Stimulated activated CD4-positive, alpha-beta T cell treated with anti-CD3 and anti-CD28 coated beads, Interleukin-15, amount 100 ng/mL, for 1 hour (primary cell): Measurements from ENCODE around the gene RBBP7.
A peak's percentile ranks its signal among the peaks of the same experiment; 100 is the strongest.

Experiments used
- DNase-seq, 2 donors: peaks; one replicate each; pipeline ENCODE4 v3.0.0-alpha.2; 2020; ENCODE audit warnings: low read depth in 1 of 2, low spot score in 1 of 2

RBBP7 gene

DNA sequence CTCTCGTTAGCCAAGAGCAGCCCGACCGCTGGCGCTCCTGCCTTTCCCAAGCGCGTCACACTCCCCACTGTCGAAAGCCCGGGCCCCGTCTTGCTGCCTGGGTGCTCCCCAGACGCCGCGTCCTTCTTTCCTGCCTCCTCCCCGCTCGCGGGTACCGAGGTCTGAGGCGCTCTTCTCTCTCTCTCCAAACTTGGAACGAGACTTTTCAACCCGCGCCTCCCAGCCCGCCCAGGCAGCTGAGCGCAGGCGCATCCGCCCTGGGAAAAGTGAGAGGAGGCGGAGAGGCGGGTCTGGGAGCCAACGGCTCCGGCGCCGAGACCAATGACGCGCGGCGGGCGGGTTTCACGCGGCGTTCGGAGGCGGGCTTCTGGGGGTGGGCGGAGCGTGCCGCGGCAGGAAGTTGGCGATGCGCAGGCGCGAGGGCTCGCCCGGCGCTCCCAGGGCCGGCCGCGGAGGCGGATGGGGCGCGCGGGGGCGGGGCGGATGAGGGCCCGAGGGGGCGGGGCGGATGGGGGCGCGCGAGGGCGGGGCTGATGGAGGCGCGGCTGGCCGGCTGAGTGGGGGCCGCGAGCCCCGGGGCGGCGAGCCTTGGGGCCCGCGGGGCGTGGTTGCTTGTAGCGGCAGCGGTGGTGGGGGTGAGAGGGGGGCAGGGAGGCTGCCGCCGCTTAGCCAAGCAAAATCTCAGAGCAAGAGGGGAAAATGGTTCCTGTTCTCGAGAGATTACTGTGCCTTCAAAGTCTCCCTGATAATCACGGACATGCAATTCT, at the start of gene RBBP7:
TSS of gene RBBP7 (minus strand) at position 268 of the 767 bp plus-strand sequence. CDS start 309 bp downstream, outside the sequence.
- peak; percentile 81 to 86 for DNase-seq

DNA sequence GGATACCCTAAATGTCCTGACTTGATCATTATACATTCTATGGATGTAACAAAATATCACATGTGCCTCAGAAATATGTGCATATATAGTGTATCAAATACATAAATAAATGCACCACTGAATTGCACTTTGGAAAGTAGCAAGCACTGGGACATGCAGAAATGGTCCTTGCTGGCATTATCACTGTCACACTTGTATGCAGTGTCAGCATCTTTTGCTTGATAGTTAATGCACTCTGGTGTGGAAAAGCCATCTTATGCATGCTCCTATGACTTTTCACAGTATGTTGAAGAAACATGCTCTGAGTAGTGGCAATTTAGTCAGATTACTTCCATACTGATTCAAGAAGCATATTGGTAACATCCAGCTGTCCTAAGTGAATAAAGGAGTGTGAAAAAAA, 48.8 kb upstream of the RBBP7 start:
- DNase-seq: no peak

DNA sequence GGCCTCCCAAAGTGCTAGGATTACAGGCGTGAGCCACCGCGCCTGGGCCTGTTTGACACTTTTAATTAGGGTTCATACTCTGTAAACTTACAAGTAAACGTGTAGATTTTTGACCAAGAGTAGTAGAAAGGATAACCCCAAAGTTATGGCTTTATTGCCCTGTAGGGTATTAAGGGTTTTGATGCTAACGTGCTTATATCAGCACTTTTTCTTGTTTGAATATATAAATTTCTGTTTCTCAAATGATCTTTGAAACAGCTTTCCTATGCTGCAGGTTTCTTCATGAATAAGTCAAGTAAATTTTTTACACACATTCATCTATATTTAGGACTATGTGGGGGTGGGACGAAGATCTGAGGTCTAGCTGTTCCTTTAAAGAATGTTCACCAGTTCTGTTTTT, 47.0 kb upstream of the RBBP7 start:
- DNase-seq: no peak

DNA sequence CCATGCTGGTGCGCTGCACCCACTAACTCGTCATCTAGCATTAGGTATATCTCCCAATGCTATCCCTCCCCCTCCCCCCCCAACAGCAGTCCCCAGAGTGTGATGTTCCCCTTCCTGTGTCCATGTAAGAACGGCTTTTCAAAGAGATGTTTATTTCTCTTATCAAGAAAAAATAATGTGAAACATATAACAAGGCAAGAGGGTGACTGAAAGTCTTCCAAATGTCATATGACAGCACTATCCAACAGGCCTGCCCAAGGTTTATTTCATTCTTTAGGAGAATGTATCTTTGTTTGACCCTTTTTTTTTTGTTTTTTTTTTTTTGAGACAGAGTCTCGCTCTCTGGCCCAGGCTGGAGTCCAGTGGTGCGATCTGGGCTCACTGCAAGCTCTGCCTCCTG, 46.4 kb upstream of the RBBP7 start:
- no peak for DNase-seq

DNA sequence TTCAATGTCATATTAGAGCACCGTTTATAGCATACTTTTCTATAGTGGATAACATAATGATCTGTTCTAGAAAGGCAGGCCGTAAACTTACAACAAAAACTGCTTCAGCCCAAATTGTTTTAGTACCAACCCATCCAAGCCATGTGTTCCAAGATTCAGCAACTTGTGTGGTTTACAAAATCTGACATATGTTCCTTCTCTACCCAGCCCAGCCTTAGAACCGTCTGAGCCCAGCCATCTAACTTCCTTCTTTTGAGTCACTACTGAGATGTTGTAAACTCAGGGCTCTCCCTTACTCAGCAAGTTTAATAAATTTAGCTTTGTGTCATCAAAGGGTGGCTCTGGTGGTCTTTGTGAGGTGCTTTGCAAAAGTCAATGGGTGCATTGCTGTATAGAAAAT, 43.9 kb upstream of the RBBP7 start:
- no peak for DNase-seq

DNA sequence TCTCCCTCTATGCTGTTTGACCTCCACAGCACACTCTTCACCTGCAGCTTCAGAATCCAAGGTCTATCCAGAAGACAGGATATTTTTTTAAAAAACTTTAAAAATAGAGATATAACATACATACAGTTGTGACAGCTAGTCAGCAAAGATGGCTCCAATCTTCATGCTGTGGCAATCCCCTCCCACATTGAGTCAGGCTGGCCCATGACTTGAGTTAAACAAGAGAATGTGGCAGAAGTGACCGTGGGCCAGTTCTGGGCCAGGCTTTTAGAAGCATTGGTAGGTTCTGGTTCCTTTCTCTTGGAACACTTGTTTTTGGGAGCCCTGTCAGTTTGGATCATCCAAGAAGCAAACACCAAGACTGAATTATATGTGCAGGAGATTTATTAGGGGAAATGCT, 40.2 kb upstream of the RBBP7 start:
- DNase-seq: no peak

DNA sequence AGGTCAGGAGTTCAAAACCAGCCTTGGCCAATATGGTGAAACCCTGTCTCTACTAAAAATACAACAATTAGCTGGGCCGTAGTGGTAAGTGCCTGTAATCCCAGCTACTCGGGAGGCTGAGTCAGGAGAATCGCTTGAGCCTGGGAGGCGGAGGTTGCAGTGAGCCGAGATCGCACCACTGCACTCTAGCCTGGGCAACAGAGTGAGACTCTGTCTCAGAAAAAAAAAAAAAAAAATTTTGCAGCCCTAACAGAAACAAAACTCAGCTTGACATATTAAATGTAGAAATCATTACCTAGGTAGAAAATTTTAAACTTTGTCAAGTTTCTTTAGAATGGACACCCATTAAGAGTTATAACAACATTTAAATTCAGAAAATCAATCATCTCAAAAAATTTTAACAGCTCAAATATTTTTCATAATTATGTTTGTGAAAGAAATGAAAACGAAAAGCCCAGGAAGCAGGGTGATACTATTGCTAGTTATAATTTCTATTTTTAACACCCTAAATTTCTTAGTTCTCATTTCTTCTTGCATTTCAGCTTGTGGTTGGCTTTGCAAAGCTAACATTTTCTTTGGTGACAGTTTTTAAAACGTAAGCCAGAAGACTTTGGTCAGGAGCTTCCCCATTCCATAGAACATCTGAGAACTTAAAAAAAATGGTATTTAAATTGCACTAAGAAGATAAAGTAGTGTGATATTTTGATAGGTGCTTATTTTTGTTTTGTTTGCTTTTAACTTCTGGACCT, 33.3 kb upstream of the RBBP7 start:
- DNase-seq: no peak

DNA sequence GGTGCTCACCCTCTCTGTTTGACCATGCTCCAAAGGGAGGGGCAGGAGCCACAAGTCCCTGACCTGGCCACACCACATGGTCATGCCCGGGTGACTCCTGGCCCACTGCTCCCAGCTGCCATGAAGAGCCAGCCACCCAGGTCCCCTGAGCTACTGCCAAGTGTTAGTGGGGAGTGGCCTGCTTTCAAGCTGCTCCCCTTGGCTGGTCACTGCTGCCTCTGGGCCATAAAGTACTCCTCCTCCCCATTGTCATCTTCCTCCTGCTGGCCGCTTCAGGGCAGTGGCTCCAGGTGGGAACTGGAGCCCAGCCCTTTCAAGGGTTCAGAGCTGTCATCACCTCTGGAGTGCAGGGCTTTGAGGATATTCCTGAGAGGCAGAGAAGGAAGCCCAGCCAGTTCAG, 27.3 kb upstream of the RBBP7 start:
- DNase-seq: no peak

DNA sequence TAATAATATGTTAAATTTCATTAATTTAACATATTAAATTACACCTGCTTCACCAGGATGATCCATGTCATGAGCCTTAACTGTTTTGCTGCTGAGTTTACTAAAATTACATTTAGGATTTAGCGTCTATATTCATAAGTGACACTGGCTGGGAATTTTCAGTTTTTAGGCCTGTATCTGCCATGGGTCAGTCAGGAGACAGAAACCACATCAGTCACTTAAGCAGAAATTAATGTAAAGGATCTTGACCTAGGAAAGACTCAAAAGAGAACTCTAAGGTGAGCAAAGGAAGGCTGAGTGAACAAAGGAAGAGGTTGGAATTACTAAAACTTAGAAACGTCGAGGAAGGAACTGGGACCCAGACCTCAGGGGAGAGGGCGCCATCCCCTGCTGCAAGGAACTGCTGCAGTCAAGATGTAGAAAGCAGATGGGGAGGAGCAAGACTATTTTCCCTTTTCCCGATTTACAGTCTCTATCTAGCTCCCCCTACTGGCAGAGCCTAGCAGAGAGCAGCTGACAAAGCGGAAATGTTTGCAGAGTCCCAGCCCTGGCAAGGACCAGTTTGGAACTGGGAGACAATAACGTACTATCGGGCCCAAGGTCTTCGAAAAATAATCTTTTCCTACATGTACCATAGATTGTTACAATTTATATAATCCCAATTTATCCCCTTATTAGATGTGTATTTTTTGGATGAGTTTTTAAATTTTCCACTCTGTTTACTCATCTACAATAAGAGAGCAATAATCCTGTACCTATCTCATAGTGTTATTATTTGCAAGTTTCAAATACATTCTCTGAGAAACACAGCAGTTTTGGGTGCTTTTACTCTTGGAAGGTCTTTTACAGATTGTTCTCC, 22.6 kb upstream of the RBBP7 start:
- peak in 1 of 2 donors; percentile 11 for DNase-seq

DNA sequence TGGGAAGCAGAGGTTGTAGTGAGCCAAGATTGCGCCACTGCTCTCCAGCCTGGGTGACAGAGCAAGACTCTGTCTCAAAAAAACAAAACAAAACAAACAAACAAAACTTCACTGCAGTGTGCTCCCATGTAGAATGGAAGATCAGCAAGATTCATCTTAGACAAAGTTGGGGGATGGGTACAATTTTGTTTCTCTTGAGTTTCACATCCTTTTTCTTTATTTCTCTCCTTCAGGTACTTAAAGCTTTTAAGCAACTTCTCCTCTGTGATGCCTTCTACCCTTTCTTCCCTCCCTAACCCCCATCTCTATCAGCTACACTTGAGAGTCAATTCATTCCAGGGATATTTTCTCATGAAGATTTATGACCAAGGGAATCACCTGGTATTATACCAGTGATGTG, 15.5 kb upstream of the RBBP7 start:
- no peak for DNase-seq

DNA sequence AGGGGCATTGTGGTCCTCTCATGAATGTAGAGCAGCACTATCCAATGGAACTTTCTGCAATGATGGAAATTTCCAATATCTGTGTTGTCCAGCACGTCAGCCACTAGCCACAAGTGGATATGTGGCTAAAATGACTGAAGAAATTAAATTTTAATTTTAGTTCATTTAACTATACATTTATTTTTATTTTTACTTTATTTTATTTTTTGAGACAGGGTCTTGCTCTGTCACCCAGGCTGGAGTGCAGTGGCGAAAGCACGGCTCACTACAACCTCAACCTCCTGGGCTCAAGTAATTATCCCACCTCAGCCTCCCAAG, 13.3 kb upstream of the RBBP7 start:
- DNase-seq: no peak

DNA sequence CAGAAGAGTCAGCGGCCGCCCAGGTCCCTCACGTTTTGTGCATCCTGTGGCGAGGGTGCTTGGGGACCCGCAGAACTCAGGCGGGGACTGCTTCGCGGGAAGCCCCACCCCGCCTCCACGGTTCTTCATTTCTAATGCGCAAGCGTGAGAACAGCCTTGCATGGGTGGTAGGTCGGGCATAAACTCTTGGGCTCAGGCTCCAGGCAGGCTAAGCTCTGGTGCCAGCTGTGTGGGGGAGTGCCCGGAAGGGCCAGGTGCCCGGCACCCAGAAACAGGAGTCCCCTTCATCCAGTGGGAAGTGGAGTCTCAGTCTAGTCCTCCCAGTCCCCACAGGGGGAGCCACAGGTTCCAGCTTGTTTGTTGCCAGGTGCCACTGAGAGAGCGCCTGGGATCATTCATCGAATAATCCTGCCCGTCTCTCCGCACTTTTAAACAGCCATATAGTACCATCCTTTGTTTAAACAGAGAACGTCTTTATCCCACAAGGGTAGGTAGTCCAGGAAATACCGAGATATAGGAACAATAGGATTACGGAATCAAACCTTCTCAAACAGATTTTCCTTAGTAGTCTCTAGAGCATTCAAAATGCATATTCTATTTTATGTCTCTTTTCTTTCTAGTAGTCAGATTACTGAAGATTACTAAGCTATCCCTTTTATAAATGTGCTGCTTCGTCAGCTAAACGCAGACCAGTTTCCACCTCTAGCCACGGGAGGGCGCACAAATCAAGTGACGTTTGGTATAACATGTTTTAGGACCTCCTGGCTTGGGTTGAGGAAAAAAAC, 12.7 kb upstream of the RBBP7 start:
- DNase-seq: peak; percentile 30 to 46

DNA sequence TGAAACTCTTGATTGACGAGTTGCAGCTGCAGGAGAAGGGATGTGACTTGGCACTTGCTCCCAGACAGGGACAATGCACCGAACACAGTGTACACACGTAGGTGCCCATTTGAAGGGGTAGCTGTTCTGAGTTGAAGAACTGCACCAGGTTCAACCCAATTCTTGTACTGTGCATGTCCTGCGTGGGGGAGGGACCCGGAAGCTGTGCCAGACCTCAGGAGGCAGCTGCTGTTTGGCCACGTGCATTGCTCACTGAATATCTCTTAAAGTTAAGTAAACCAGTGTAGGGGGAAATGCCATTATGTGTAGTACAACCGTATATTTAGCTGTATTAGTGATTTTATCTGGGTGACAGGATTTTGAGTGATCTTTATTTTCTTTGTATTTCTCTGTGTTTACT, 12.0 kb upstream of the RBBP7 start:
- no peak for DNase-seq

DNA sequence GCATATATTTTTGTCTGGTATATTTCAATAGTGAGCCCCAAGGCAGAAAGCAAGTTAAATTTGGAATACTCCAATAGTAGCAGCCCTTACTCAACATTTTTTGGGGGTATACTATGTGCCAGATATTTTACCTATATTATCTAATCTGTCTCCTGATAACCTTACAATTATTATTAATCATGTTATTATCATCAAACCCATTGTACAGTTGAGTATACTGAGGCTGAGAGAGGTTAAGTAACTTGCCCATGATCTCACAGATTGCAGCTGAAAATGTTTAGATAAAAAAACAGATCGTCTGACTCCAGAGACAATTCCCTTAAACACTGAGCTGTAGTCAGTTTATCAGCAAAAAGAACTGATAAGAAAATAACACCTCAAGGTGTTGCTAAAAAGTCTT, 6.5 kb upstream of the RBBP7 start:
- DNase-seq: no peak

DNA sequence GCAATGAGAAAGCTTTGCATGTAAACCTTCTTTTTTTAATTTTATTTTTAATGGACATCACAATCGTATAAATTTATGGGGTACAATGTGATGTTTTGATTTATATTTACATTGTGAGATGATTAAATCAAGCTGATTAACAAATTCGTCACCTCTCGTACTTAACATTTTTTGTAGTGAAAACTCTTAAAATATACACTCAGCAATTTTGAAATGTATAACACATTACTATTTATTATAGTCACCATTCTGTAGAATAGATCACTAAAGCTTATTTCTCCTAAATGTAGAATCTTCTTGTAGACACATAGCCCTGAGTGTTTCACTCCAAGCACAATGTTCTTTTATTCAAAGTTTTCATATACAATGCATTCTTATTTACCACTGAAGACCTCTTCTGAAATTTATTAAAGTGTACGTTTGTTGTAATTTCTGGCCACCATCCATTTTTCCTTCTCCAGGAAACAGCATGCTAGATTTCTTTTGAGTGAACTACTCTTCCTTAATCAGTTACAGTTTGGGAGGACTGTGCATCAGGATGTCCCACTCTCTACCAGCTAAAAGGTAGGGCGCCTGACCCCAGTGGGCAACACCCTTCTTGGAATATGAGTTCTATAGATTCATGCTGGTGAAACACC, 4.4 kb upstream of the RBBP7 start:
- no peak for DNase-seq

DNA sequence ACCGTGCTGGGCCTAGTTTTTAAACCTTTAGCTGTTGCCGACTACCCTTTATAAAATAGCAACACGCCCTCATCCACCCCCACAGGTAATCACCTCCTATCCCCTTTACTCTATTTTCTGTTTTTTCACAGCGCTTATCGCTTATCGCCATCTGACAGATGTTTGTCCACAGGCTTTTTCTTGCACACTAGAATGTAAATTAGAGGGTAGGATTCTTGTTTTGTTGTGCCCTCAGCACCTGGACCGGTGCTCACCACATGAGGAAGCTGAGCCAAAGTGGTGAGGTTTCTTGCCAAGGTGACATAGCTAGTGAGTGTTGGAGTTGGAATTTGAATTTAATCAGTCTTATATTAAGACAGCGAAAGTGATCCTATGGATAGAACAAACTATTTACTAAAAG, 2.9 kb upstream of the RBBP7 start:
- no peak for DNase-seq

DNA sequence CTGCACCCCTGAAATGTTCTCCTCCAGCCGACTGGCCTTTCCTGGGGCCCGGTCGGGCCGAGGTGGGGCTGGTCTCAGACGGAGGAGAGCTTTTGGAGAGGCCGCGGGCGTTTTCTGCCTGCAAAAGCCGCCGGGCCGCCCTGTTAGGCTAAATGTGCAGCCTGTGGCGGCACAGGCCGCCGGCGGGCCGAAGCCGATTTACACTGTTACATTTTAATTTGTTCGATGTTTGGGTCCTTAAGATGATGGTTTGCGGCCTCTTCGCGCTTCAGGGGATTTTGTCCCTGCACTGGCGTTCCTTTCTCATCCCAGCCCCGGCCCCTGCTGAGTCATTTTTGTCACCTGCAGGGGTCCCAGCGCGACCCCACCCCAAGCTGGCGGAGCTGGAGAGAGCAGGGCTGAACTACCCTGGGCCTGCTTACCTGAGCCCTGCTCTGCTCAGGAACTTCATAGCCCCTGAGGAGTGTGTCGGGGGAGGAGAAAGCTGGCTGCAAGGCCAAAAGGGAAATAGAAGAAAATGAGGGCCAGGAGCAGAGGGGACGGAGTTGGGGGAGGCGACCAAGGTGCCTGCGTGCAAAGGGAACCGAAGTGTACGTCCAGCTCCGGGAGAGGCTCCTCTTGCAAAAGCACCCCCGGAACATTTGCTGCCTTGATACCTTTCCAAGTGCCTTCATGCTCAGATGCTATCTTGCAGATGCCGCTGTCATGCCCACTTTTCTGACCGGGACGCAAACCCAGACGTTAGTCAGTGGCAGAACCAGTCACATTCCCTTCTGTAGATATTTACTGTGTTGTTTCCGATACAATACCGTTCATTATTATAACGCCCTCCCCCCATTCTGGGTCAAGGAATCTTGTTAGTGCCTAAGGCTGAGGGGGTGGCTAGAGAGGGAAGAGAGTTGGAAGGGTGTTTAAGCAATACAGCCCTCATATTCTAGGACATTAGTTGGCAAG, 977 bp upstream of the RBBP7 start:
- no peak for DNase-seq

DNA sequence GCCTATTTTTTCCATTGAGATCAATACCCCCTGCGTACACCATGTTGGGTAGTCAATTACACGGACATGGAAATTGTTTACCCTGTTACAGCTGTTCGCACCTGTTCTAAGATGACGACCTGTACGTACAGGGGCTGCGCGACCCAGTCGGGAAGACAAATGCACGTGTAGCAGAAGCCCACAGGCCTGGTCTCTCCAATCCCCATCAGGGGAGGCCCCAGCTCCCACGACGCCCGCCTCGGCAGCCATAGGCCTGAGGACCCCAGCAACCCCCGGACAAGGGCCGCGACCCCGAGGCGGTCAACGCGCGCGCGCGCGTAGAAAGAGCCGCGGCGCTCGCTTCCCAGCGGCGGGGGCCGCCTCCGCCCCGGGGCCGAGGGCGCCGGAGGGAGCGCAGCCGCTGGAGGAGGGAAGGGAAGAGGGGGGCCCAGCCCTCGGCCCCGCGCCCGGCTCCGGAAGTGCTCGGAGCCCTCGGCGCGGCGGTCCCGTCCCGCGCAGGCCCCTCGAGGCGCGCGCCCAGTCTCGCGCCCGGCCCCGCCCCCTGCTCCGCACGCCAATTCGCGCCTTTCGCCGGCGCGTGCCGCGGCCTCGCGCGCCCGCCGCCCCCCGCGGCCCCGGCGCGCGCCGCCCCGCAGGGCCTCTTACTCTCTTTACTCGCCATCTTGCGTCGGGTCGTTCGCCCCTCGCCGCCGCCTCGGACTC, 618 bp downstream of the RBBP7 start:
- no peak for DNase-seq

DNA sequence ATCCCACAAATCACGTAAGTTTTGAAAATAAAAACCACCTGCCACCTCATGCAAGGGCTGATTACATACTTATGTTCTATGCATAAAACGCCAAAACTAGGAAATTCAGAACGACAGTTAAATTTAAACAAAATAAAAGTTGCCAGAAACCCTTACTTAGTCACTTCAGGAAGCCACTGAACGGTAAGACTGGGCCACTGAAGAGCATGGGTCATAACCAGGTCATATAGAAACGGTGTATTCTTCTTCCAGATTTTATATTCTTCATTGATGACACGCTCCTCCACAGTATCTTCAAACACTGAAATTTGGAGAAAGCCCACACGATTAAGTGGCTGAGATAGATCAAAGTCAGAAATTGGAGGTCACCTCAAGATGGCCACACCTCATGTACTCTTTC, 1.2 kb downstream of the RBBP7 start:
- DNase-seq: no peak
